ENCODE results near the gene P2RY14. TPM values are rescaled to one million over a fixed set of nuclear protein-coding genes. Genes with fewer than 3 reads are reported as not detected.
A peak's percentile ranks its signal among the peaks of the same experiment; 100 is the strongest.

Gene P2RY14
- total RNA-seq, 1 donor from 2014 or later, result not detected

DNA sequence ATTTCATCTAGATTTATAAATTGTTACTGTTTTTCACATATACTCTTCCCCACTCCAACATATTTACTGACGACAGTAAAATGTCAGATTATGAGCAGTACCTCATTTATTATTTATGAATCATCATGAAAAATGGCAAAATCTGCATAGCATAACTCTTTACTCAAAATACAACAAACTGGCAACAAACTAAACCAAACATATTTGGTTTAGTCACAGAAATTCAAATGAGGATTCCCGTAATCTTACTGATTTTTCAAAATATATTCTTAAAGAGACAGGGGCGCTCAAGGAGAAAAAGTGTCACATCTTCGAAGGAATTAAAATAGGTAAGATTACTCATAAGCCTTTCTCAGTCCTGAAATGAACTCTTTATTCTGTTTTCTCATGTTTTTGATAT, 41.3 kb upstream of the P2RY14 start:
- Mint-ChIP-seq H3K4me1 (ENCODE audit: low read depth) (no peaks in the 10 kb centered on the region), H3K27ac (no peak overlapping the region), H3K4me3 (ENCODE audit: low read depth) (no peak overlapping the region), H3K9me3 (ENCODE audit: low read depth) (no peaks in the 10 kb centered on the region), H3K36me3 (ENCODE audit: insufficient read depth) (no peaks in the 10 kb centered on the region), H3K27me3 (no peaks in the 10 kb centered on the region)
- TF ChIP-seq, protein P1, sequence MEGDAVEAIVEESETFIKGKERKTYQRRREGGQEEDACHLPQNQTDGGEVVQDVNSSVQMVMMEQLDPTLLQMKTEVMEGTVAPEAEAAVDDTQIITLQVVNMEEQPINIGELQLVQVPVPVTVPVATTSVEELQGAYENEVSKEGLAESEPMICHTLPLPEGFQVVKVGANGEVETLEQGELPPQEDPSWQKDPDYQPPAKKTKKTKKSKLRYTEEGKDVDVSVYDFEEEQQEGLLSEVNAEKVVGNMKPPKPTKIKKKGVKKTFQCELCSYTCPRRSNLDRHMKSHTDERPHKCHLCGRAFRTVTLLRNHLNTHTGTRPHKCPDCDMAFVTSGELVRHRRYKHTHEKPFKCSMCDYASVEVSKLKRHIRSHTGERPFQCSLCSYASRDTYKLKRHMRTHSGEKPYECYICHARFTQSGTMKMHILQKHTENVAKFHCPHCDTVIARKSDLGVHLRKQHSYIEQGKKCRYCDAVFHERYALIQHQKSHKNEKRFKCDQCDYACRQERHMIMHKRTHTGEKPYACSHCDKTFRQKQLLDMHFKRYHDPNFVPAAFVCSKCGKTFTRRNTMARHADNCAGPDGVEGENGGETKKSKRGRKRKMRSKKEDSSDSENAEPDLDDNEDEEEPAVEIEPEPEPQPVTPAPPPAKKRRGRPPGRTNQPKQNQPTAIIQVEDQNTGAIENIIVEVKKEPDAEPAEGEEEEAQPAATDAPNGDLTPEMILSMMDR (IDR thresholded peaks at IDR 0.05; ENCODE audit: unreplicated experiment), result no peak
- no peak for DNase-seq (ENCODE audit: low spot score, unreplicated experiment)

DNA sequence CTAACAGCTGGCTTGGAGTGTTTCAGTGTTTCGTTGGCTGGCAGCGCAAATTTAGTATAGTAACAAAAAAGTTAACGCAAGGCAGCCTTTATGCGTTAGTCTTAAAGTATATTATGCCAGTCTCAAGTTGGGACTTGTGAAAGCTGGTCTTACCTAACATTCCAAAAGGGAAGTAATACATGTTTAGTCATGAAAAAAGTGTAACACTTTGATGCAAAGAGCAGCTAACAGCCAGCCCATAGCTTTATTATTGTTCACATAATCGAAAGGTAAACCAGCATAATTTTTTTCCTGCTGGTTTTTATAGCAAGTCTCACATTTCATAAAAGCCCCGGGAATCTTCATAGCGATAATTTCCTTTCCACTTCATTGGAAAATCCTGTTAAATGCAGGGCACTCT, 40.6 kb upstream of the P2RY14 start:
- H3K4me1 Mint-ChIP-seq (ENCODE audit: low read depth), result no peaks in the 10 kb centered on the region
- TF ChIP-seq, protein P1 (IDR thresholded peaks at IDR 0.05; ENCODE audit: unreplicated experiment), result no peak
- no peak overlapping the region for H3K27ac Mint-ChIP-seq
- no peak for DNase-seq (ENCODE audit: low spot score, unreplicated experiment)
- no peak overlapping the region for H3K4me3 Mint-ChIP-seq (ENCODE audit: low read depth)
- no peaks in the 10 kb centered on the region for H3K27me3 Mint-ChIP-seq
- no peaks in the 10 kb centered on the region for H3K36me3 Mint-ChIP-seq (ENCODE audit: insufficient read depth)
- H3K9me3 Mint-ChIP-seq (ENCODE audit: low read depth), result no peaks in the 10 kb centered on the region

DNA sequence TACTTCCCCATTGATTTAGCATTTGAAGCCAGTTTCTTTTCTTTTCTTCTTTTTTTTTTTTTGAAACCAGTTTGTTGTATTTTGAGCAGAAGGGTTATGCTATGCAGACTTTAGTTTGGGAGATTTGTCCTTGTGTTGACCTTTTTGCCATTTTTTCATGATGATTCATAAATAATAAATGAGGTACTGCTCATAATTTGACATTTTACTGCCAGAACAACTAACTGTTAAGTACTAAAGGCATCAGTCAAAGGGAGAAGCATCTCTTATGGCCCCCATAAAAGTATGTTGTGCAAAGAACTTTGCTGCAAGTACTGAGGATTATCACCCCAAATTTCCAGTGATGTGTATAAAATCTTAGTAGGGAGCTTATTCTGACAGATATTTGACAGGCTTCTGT, 40.0 kb upstream of the P2RY14 start:
- Mint-ChIP-seq H3K27me3 (no peaks in the 10 kb centered on the region), H3K4me3 (ENCODE audit: low read depth) (no peak overlapping the region), H3K4me1 (ENCODE audit: low read depth) (no peaks in the 10 kb centered on the region), H3K27ac (no peak overlapping the region), H3K9me3 (ENCODE audit: low read depth) (no peaks in the 10 kb centered on the region), H3K36me3 (ENCODE audit: insufficient read depth) (no peaks in the 10 kb centered on the region)
- TF ChIP-seq, protein P1 (IDR thresholded peaks at IDR 0.05; ENCODE audit: unreplicated experiment), result no peak
- no peak for DNase-seq (ENCODE audit: low spot score, unreplicated experiment)

DNA sequence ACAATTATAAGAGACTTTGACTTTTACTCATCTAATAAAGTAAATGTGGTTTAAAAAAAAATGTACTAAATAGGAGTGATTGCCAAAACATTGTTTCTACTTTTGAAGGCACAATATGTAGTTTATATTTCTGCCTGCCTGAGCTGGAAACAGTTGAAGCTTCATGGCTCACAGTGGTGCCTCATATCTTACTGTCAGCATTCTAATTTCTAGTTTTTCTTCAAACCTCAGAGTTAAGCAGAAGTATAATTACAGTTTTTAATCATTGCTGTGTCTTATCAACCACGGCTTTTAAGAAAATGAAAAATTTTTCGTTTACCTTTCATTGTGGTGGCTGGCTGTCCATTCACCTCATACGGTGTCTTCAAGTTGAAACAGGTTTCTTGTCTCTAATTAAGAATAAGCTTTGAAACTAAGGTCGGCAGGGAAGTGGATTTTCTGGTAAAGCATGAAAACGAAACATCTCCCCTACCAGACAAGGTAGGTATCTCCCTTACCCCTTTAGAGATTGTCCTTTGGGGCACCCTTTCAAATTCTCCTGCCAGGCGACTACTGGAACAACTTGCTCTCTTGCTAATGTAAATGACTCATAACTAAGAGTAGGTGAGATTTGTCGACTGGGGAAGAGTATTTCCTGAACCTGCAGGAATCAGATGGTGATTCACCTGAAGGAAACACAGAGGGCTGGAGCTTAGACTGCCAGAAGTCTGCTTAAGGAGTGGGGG, 38.1 kb upstream of the P2RY14 start, which contains the start of gene GPR87:
TSS of gene GPR87 (minus strand) at position 554 of the 725 bp plus-strand sequence. CDS start 16,720 bp downstream, outside the sequence.
- no peak for DNase-seq (ENCODE audit: low spot score, unreplicated experiment)
- H3K36me3 Mint-ChIP-seq (ENCODE audit: insufficient read depth), result no peaks in the 10 kb centered on the region
- peak within 1 kb of the TSS; percentile 10 for H3K27ac Mint-ChIP-seq
- H3K4me3 Mint-ChIP-seq (ENCODE audit: low read depth), result no peak within 1 kb of the TSS
- H3K4me1 Mint-ChIP-seq (ENCODE audit: low read depth), result no peaks in the 10 kb centered on the region
- H3K27me3 Mint-ChIP-seq, result no peaks in the 10 kb centered on the region
- no peaks in the 10 kb centered on the region for H3K9me3 Mint-ChIP-seq (ENCODE audit: low read depth)
- TF ChIP-seq, protein P1 (IDR thresholded peaks at IDR 0.05; ENCODE audit: unreplicated experiment), result no peak

DNA sequence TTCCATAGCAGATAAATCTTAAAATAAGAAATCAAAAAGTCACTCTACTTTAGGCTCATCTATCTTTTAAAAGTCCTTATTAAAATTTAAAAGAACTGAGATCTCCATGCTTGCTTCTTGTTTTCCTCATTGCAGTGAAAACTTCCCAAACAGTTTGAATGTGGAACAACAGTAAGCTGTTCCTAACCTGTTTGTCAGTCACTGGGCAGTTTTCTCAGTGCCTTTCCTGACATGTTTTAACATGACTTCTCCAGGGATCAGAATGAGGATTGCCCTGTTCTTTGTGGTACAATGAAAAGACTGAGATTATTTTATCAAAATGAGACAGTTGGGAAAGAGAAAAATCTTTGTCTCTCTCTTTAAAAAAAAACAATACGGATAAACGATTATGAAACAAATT, 37.5 kb upstream of the P2RY14 start:
- Mint-ChIP-seq H3K27me3 (no peaks in the 10 kb centered on the region), H3K9me3 (ENCODE audit: low read depth) (no peaks in the 10 kb centered on the region), H3K4me1 (ENCODE audit: low read depth) (no peaks in the 10 kb centered on the region), H3K4me3 (ENCODE audit: low read depth) (no peak overlapping the region), H3K36me3 (ENCODE audit: insufficient read depth) (no peaks in the 10 kb centered on the region), H3K27ac (no peak overlapping the region)
- DNase-seq (ENCODE audit: low spot score, unreplicated experiment), result no peak
- TF ChIP-seq, protein P1 (IDR thresholded peaks at IDR 0.05; ENCODE audit: unreplicated experiment), result no peak

All from progenitor cell of endocrine pancreas (in vitro differentiated cells).